ENCODE data around the gene G0S2. TPM values are rescaled to one million over a fixed set of nuclear protein-coding genes. Genes with fewer than 3 reads are reported as not detected.

G0S2 gene
- polyA plus RNA-seq, 1 experiment, result 0.43 TPM

DNA sequence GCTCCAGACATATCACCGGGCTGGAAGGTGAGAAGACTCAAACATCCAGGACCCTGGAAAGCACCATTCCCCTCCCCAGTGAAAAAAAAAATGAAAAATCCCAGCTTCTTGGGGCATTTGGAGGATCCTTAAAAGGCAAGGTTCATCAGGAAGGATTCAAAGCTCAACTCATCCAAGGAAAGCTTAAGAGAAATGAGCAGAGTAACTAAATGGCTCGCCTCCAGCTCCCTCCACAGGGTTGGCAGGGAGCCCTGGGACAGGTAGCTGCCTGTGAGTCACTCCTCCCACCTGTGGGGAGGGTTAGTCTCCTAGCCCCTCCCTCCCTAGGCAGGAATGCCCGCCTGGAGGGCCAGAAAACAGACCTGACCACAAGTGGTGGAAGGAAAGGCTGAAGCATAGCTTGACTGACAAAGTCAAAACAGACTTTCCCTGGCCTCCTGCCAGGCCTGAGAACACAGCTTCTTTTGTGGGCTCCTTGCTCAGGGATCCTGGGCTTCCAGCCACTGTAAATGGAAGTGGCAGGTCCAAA lies 22.3 kb upstream of the G0S2 start:
- TF ChIP-seq, protein P1, sequence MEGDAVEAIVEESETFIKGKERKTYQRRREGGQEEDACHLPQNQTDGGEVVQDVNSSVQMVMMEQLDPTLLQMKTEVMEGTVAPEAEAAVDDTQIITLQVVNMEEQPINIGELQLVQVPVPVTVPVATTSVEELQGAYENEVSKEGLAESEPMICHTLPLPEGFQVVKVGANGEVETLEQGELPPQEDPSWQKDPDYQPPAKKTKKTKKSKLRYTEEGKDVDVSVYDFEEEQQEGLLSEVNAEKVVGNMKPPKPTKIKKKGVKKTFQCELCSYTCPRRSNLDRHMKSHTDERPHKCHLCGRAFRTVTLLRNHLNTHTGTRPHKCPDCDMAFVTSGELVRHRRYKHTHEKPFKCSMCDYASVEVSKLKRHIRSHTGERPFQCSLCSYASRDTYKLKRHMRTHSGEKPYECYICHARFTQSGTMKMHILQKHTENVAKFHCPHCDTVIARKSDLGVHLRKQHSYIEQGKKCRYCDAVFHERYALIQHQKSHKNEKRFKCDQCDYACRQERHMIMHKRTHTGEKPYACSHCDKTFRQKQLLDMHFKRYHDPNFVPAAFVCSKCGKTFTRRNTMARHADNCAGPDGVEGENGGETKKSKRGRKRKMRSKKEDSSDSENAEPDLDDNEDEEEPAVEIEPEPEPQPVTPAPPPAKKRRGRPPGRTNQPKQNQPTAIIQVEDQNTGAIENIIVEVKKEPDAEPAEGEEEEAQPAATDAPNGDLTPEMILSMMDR (IDR thresholded peaks at IDR 0.05; ENCODE audit: insufficient read depth, low read depth, low read length), result no peak
- ChIA-PET CTCF (interaction anchor here (0.6 to 1.8 kb wide), 4 partner anchors 22 to 1299 kb away, joined by 3 to 5 read pairs (median 5); partner anchors contain the start of gene G0S2), POLR2A (no interaction called here)
- Histone ChIP-seq H3K27me3 (ENCODE audit: control insufficient read depth, insufficient read depth, low read length) (no peaks in the 10 kb centered on the region; the same call in 1 of the 2 replicates), H3K4me3 (ENCODE audit: low read depth, low read length) (no peak overlapping the region), H3K36me3 (ENCODE audit: control insufficient read depth, insufficient read depth, low read length) (no peaks in the 10 kb centered on the region)
- DNase-seq (ENCODE audit: low read depth), result no peak

DNA sequence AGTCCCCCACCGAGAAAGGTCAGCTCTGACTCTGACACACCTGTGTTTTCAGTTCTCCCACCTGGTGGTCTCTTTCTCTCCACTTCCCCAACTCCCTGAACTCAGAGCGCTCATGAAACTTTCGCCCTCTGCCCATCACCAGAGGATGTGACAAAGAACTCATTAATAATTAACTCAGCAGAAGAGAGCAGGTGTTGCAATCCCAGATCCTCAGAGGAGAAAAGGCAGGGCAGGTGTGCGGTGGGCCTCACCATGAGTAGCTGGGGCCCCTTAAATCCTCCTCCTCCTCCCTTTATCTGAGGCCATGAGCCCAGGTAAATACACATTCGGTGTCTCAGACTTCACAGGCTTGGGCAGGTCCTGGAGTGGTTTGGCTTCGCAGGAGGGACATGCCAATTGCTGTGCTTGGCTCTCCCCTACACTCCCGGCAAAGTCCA lies 21.3 kb upstream of the G0S2 start:
- CTCF ChIA-PET, result interaction anchor here (1.3 to 1.8 kb wide), 4 partner anchors 20 to 94 kb away, joined by 3 to 5 read pairs (median 5); no protein-coding TSS in a partner anchor
- POLR2A ChIA-PET, result no interaction called here

DNA sequence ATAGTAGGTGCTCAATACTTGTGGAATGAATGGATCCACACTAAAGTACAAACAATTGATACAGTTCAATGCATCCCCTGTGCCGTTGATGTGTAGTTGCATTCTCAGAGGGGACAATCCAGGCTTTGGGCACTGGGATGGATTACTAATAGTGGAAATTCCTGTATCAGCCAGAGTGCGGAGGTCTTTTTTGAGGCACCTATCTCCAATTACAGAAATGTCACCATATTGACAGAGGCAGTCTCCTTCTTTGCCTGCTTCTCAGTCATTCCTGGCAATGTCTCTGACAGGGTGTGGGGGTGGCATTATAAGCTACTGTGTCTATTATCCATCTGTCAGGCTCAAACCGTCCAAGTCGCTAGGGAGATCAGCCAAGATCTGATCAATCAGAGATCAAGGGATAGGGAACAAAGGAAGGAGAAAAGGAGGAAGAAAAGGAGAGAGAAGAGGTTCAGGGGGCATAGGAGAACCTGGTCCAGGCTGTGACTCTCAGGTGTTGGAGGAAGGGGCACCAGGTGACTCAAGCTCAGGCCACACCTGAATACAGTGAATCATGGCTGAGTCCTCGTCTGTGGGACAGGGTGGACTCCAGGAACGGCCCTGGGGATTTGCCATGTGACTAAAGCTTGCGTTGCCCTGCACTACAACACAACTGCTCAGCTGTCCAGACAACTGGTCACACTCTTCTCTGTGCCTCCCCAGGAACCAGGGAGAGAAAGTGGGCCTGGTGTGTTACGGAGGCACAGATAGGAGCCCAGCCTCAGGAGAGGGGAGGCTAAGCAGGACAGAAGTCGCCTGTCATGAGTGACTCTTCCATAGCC lies 19.6 kb upstream of the G0S2 start:
- TF ChIP-seq, protein P1 (IDR thresholded peaks at IDR 0.05; ENCODE audit: insufficient read depth, low read depth, low read length), result no peak
- no peak for DNase-seq (ENCODE audit: low read depth)
- ChIA-PET CTCF (interaction anchor here (0.6 to 1.1 kb wide), 2 partner anchors 86 to 172 kb away, joined by 3 to 4 read pairs; partner anchors contain the start of gene UTP25), POLR2A (no interaction called here)
- H3K36me3 ChIP-seq (ENCODE audit: control insufficient read depth, insufficient read depth, low read length), result no peaks in the 10 kb centered on the region
- H3K4me3 ChIP-seq (ENCODE audit: low read depth, low read length), result no peak overlapping the region
- H3K27me3 ChIP-seq (ENCODE audit: control insufficient read depth, insufficient read depth, low read length), result no peaks in the 10 kb centered on the region; the same call in 1 of the 2 replicates

More for the DNA sequence above, 21.3 kb upstream of the G0S2 start:
- Histone ChIP-seq H3K4me3 (ENCODE audit: low read depth, low read length) (no peak overlapping the region), H3K36me3 (ENCODE audit: control insufficient read depth, insufficient read depth, low read length) (no peaks in the 10 kb centered on the region), H3K27me3 (ENCODE audit: control insufficient read depth, insufficient read depth, low read length) (no peaks in the 10 kb centered on the region; the same call in 1 of the 2 replicates)
- DNase-seq (ENCODE audit: low read depth), result no peak
- TF ChIP-seq, protein P1 (IDR thresholded peaks at IDR 0.05; ENCODE audit: insufficient read depth, low read depth, low read length), result no peak

DNA sequence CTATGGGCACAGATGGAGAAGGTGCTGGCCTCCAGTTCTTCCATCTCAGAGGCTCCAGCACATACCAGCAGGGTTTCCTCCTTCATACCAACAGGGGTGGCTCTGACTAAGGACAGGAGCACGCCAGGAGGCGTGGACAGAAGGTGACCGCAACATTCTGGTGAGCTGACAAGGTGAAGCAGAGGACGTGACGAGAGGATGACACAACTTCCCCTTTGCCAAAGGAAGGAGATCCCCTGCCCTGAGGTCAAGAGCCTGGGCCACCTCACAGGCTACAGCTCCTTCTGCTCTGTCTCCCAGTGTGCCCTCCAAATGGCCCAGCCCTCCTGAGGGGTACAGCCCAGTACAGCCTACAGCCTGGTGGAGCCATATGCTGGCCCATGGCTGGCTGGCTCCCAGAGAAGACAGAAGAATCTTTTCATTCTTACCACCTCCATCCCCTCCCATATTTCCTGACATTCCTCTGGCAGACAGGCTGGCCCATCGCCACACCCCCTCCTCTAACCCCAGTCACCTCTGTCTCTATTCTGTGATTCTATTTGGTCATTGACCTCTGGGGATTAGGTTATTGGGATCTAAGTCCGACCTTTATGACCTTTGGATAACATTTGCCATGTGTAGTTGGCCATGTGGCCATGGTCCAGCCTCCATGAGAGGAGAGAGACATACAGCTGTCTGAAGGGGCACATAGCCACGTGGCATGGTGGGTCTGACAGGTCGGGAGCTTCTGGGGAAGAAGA lies 17.9 kb upstream of the G0S2 start:
- no peak for DNase-seq (ENCODE audit: low read depth)
- CTCF ChIA-PET, result no interaction called here
- no peak overlapping the region for H3K4me3 ChIP-seq (ENCODE audit: low read depth, low read length)
- POLR2A ChIA-PET, result no interaction called here
- TF ChIP-seq, protein P1 (IDR thresholded peaks at IDR 0.05; ENCODE audit: insufficient read depth, low read depth, low read length), result no peak
- H3K27me3 ChIP-seq (ENCODE audit: control insufficient read depth, insufficient read depth, low read length), result no peaks in the 10 kb centered on the region; the same call in 1 of the 2 replicates
- H3K36me3 ChIP-seq (ENCODE audit: control insufficient read depth, insufficient read depth, low read length), result no peaks in the 10 kb centered on the region

DNA sequence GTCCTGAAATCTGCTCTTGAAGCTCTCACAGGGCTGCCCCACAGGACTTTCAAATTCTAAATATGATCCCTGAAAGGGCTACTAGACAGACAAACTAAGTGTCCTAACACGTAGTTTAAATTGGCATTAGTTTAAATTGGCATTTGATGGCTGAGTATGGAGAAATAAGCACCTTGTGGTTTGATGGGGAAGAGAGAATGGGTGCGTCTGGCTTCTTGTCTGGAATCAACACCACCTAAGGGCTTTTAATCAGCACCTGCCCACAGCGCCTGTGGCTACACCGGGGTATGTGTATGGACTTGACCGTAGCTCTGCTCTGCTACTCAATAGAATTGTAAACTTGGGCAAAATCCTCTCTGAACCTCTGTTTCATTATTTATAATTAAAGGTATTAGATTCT lies 17.3 kb upstream of the G0S2 start:
- TF ChIP-seq, protein P1 (IDR thresholded peaks at IDR 0.05; ENCODE audit: insufficient read depth, low read depth, low read length), result no peak
- Histone ChIP-seq H3K27me3 (ENCODE audit: control insufficient read depth, insufficient read depth, low read length) (no peaks in the 10 kb centered on the region; the same call in 1 of the 2 replicates), H3K36me3 (ENCODE audit: control insufficient read depth, insufficient read depth, low read length) (no peaks in the 10 kb centered on the region), H3K4me3 (ENCODE audit: low read depth, low read length) (no peak overlapping the region)
- ChIA-PET CTCF (no interaction called here), POLR2A (no interaction called here)
- DNase-seq (ENCODE audit: low read depth), result no peak

Data from BJ (cell line).